K562 (cell line): ENCODE results near the gene SNRPD2. TPM values are rescaled to one million over a fixed set of nuclear protein-coding genes. Genes with fewer than 3 reads are reported as not detected.

ENCODE experiments used
- ARHGAP35 ChIP-seq: fragments of 450-650 bp; IDR thresholded peaks from 2 replicates; pipeline ENCODE4 v1.6.1; 2018; ENCODE audit not compliant: partially characterized antibody
- BHLHE40 ChIP-seq: IDR thresholded peaks from 2 replicates; pipeline ENCODE4 v1.6.1; 2011; ENCODE audit warnings: low read length, improper control_type of control experiment
- EHMT2 ChIP-seq: fragments of 450-650 bp; IDR thresholded peaks from 2 replicates; pipeline ENCODE4 v1.6.1; 2018; ENCODE audit warnings: antibody characterized with exemption
- EP300 ChIP-seq: IDR thresholded peaks from 2 replicates; pipeline ENCODE4 v1.6.1; 2012; ENCODE audit warnings: low read length, improper control_type of control experiment
- EP400 ChIP-seq: fragments of 450-650 bp; IDR thresholded peaks from 2 replicates; pipeline ENCODE4 v1.6.1; 2017; ENCODE audit warnings: antibody characterized with exemption, mild to moderate bottlenecking, moderate library complexity
- EZH2 ChIP-seq: IDR thresholded peaks from 2 replicates; pipeline ENCODE4 v1.6.1; 2012; ENCODE audit warnings: low read depth, mild to moderate bottlenecking, inconsistent platforms, low read length, borderline replicate concordance
- JUN ChIP-seq, 2 experiments: sonication (generic) in 1 of 2; formaldehyde crosslinking in 1 of 2; IDR thresholded peaks; 2 replicates each; pipeline versions ENCODE4 v1.6.1 to v1.8.0; 2012 to 2022; ENCODE audit warnings: borderline replicate concordance in 2 of 2, mild to moderate bottlenecking in 2 of 2, improper control_type of control experiment in 1 of 2, low read depth in 1 of 2, low read length in 1 of 2, missing genetic modification reagents in 1 of 2
- JUND ChIP-seq, 2 experiments: IDR thresholded peaks; 2 replicates in 1 of 2; 3 replicates in 1 of 2; pipeline ENCODE4 v1.6.1; 2011; ENCODE audit warnings: borderline replicate concordance in 2 of 2, low read depth in 2 of 2, low read length in 2 of 2, improper control_type of control experiment in 1 of 2, missing biosample characterization in 1 of 2, missing genetic modification characterization in 1 of 2, missing genetic modification reagents in 1 of 2
- L3MBTL2 ChIP-seq: fragments of 450-650 bp; IDR thresholded peaks from 2 replicates; pipeline ENCODE4 v1.6.1; 2016; ENCODE audit warnings: mild to moderate bottlenecking, moderate library complexity
- MYNN ChIP-seq, 2 experiments: sonication (generic); formaldehyde crosslinking in 1 of 2; IDR thresholded peaks; 2 replicates each; pipeline versions ENCODE4 v1.5.0 to v1.6.1; 2016 to 2020; ENCODE audit warnings: antibody characterized with exemption in 1 of 2, missing genetic modification reagents in 1 of 2
- NCOR1 ChIP-seq: fragments of 450-650 bp; IDR thresholded peaks from 2 replicates; pipeline ENCODE4 v1.6.1; 2016; ENCODE audit warnings: mild to moderate bottlenecking, moderate library complexity
- PHB ChIP-seq: fragments of 250-450 bp; sonication (Bioruptor Pico); IDR thresholded peaks from 2 replicates; pipeline ENCODE4 v1.5.0; 2021
- POLR2AphosphoS2 ChIP-seq: IDR thresholded peaks from 2 replicates; pipeline ENCODE4 v1.6.1; 2012; ENCODE audit warnings: low read length, improper control_type of control experiment
- TBL1XR1 ChIP-seq, 2 experiments: IDR thresholded peaks; 2 replicates each; pipeline ENCODE4 v1.6.1; 2012; ENCODE audit warnings: improper control_type of control experiment in 2 of 2, low read length in 2 of 2, mild to moderate bottlenecking in 1 of 2
- TCFL5 ChIP-seq: fragments of 250-450 bp; sonication (Bioruptor Pico); conservative IDR thresholded peaks from 2 replicates; pipeline ENCODE4 v1.6.1; 2021; ENCODE audit warnings: mild to moderate bottlenecking, moderate library complexity, matching md5 sums
- ZNF311 ChIP-seq: fragments of 250-450 bp; sonication (Bioruptor Pico); IDR thresholded peaks from 2 replicates; pipeline ENCODE4 v1.4.0; 2020; ENCODE audit warnings: mild to moderate bottlenecking, moderate library complexity
- ZNF778 ChIP-seq: fragments of 450-650 bp; formaldehyde crosslinking; IDR thresholded peaks from 2 replicates; pipeline ENCODE4 v1.4.0; 2020; ENCODE audit warnings: mild to moderate bottlenecking, moderate library complexity
- polyA plus RNA-seq, 8 experiments: library from polyadenylated mRNA; depleted of rRNA in 4 of 8; stranded (reverse) in 5 of 8; unstranded in 3 of 8; fragments of >200 nt; fragmentation: Nextera tagmentation in 2 of 8; fragmentation: Illumina TruSeq in 1 of 8; extraction: Ambion mirVana in 2 of 8; extraction: Trizol in 1 of 8; gene quantifications; 2 replicates each; pipeline versions ENCODE4 v1.2.1 to v1.2.3, GENCODE V29; 2011 to 2014; ENCODE audit warnings: inconsistent platforms in 1 of 8, missing spikeins in 1 of 8
- total RNA-seq, 7 experiments: library from RNA; depleted of rRNA in 6 of 7; stranded (reverse); fragments of >200 nt in 6 of 7; fragmentation: Illumina TruSeq in 2 of 7; extraction: Trizol in 2 of 7; gene quantifications; 2 replicates each; pipeline versions ENCODE4 v1.2.1 to v1.2.3, GENCODE V29; 2011 to 2021; ENCODE audit warnings: low replicate concordance in 1 of 7
- TF ChIP-seq, protein P1 (sequence below), 2 experiments: IDR thresholded peaks in 1 of 2; conservative IDR thresholded peaks in 1 of 2; 2 replicates each; pipeline ENCODE4 v1.6.1; 2016; ENCODE audit warnings: low read depth in 2 of 2, mild to moderate bottlenecking in 1 of 2, missing compliant biosample characterization in 1 of 2, missing genetic modification characterization in 1 of 2, moderate library complexity in 1 of 2
- TF ChIP-seq, protein P2 (sequence below): sonication (generic); formaldehyde crosslinking; IDR thresholded peaks from 2 replicates; pipeline ENCODE4 v1.8.0; 2022; ENCODE audit warnings: mild to moderate bottlenecking, missing genetic modification reagents
- TF ChIP-seq, protein P3 (sequence below): IDR thresholded peaks from 2 replicates; pipeline ENCODE4 v1.6.1; 2011; ENCODE audit warnings: borderline replicate concordance, low read depth, mild to moderate bottlenecking, moderate library complexity, low read length; ENCODE audit not compliant: insufficient read depth, poor library complexity, severe bottlenecking

Gene SNRPD2
- total and polyA plus RNA-seq, 9 of the 15 experiments (the other 6 are each of a cell fraction or from before 2014, with no cell fraction given), result 728 to 4,411 (median 1,029) TPM

DNA sequence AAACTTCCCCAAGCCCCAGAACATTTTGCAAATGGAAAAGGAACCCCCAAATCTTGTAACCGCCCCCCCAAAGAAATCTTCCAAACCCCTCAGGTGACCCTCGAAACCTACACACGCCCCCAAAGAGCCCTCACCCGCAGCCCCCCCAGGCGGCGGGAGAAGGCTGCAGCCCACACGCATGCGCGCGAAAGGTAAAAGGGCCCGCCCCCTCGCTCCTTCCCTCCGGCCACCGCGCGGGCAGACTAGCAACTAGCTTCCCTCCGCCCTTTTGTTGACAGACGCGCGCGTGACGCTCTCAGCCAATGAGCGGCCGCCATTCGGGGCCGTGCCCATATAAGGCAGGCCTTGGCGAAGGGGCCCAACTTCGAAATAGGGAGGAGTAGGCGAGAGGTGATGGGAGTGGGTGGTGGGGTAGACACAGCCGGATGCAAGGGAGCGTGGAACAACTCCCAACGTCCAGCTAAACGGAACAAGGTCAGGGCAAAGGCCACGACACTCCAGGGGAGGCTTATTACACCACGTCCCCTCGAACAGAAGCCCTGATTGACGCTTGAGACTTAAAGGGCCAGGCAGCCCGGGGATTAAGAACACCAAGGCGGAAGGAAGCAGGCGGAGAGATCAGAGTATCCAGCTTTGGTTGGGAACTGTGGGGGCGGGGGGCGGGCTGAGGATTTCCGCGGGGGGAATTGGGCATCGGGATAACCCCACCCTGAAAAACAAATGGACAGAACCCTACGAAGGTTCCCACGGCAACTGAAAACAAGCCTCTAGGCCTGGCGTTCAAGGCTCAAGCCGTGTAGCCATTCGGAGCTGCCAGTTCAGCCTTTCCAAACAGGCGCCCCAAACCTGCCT, 25.6 kb upstream of the SNRPD2 start (continued):
- TF ChIP-seq TBL1XR1 (IDR thresholded peaks at IDR 0.05; ENCODE audit: low read length in 2 of 2) (peak in 1 of 2 experiments; percentile 86; a peak in 2 of 4 replicates), EZH2 (peak; percentile 98; the same call in 1 of the 2 replicates), L3MBTL2 (peak; percentile 67), TCFL5 (CRISPR knock-in tag) (no peak), EP400 (peak; percentile 81), EHMT2 (0 out of 2 replicates have a peak, but pooled peaks have one; percentile 11), NCOR1 (peak; percentile 73), POLR2AphosphoS2 (peak; percentile 95), EP300 (peak; percentile 81), ARHGAP35 (no peak), JUND (IDR thresholded peaks at IDR 0.05; ENCODE audit: borderline replicate concordance, low read depth, low read length) (peak; percentile 86), JUND (tag; IDR thresholded peaks at IDR 0.05; ENCODE audit: borderline replicate concordance, low read depth, low read length) (peak; percentile 58; the same call in 1 of the 3 replicates), BHLHE40 (peak; percentile 99), ZNF778 (no peak), JUN (IDR thresholded peaks at IDR 0.05; ENCODE audit: borderline replicate concordance, low read depth, low read length) (0 out of 2 replicates have a peak, but pooled peaks have one; percentile 43), JUN (CRISPR knock-in tag; IDR thresholded peaks at IDR 0.05; ENCODE audit: borderline replicate concordance) (no peak), PHB (no peak), MYNN (IDR thresholded peaks at IDR 0.05) (peak; percentile 72; the same call in 1 of the 2 replicates), MYNN (CRISPR knock-in tag; IDR thresholded peaks at IDR 0.05) (no peak), ZNF311 (CRISPR knock-in tag) (no peak)
- TF ChIP-seq, protein P1, sequence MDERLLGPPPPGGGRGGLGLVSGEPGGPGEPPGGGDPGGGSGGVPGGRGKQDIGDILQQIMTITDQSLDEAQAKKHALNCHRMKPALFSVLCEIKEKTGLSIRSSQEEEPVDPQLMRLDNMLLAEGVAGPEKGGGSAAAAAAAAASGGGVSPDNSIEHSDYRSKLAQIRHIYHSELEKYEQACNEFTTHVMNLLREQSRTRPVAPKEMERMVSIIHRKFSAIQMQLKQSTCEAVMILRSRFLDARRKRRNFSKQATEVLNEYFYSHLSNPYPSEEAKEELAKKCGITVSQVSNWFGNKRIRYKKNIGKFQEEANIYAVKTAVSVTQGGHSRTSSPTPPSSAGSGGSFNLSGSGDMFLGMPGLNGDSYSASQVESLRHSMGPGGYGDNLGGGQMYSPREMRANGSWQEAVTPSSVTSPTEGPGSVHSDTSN (CRISPR knock-in tag; IDR thresholded peaks at IDR 0.05; ENCODE audit: low read depth), result peak; percentile 92
- TF ChIP-seq, protein P1 (tag; conservative IDR thresholded peaks at IDR 0.05; ENCODE audit: low read depth), result peak; percentile 96
- TF ChIP-seq, protein P2, sequence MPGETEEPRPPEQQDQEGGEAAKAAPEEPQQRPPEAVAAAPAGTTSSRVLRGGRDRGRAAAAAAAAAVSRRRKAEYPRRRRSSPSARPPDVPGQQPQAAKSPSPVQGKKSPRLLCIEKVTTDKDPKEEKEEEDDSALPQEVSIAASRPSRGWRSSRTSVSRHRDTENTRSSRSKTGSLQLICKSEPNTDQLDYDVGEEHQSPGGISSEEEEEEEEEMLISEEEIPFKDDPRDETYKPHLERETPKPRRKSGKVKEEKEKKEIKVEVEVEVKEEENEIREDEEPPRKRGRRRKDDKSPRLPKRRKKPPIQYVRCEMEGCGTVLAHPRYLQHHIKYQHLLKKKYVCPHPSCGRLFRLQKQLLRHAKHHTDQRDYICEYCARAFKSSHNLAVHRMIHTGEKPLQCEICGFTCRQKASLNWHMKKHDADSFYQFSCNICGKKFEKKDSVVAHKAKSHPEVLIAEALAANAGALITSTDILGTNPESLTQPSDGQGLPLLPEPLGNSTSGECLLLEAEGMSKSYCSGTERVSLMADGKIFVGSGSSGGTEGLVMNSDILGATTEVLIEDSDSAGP, result peak; percentile 98
- TF ChIP-seq, protein P3, sequence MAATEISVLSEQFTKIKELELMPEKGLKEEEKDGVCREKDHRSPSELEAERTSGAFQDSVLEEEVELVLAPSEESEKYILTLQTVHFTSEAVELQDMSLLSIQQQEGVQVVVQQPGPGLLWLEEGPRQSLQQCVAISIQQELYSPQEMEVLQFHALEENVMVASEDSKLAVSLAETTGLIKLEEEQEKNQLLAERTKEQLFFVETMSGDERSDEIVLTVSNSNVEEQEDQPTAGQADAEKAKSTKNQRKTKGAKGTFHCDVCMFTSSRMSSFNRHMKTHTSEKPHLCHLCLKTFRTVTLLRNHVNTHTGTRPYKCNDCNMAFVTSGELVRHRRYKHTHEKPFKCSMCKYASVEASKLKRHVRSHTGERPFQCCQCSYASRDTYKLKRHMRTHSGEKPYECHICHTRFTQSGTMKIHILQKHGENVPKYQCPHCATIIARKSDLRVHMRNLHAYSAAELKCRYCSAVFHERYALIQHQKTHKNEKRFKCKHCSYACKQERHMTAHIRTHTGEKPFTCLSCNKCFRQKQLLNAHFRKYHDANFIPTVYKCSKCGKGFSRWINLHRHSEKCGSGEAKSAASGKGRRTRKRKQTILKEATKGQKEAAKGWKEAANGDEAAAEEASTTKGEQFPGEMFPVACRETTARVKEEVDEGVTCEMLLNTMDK, result peak; percentile 53
